HCT116 (cell line): Measurements from ENCODE around the gene TMEM130.

Experiments used
- CTCF ChIP-seq, 3 experiments: fragments of 200-600 bp in 1 of 3; sonication (generic) in 1 of 3; IDR thresholded peaks in 2 of 3; conservative IDR thresholded peaks in 1 of 3; 2 replicates each; pipeline ENCODE4 v1.5.1; 2012 to 2017; ENCODE audit warnings: low read depth in 2 of 3, low read length in 2 of 3, antibody characterized with exemption in 1 of 3, borderline replicate concordance in 1 of 3, control low read depth in 1 of 3, mild to moderate bottlenecking in 1 of 3, mixed read lengths in 1 of 3, mixed run types in 1 of 3, moderate library complexity in 1 of 3; ENCODE audit not compliant: insufficient read depth in 1 of 3
- EZH2 ChIP-seq: fragments of 200-600 bp; sonication (generic); IDR thresholded peaks from 2 replicates; pipeline ENCODE4 v1.6.1; 2017; ENCODE audit warnings: antibody characterized with exemption, mixed run types
- EZH2phosphoT487 ChIP-seq: fragments of 200-600 bp; IDR thresholded peaks from 2 replicates; pipeline ENCODE4 v1.6.1; 2018; ENCODE audit warnings: antibody characterized with exemption, borderline replicate concordance
- MAX ChIP-seq: IDR thresholded peaks from 2 replicates; pipeline ENCODE4 v1.6.1; 2012
- POLR2A ChIP-seq: IDR thresholded peaks from 2 replicates; pipeline ENCODE4 v1.7.0; 2011; ENCODE audit warnings: borderline replicate concordance; ENCODE audit not compliant: insufficient read depth, insufficient read length; ENCODE audit errors: extremely low read depth
- POLR2AphosphoS5 ChIP-seq: IDR thresholded peaks from 2 replicates; pipeline ENCODE4 v1.6.1; 2011; ENCODE audit warnings: mild to moderate bottlenecking, low read depth, low read length, moderate library complexity
- RAD21 ChIP-seq: IDR thresholded peaks from 2 replicates; pipeline ENCODE4 v1.6.1; 2012; ENCODE audit warnings: low read depth, mild to moderate bottlenecking
- SIN3A ChIP-seq: IDR thresholded peaks from 2 replicates; pipeline ENCODE4 v1.6.1; 2012; ENCODE audit warnings: low read depth
- ZBTB33 ChIP-seq: IDR thresholded peaks from 2 replicates; pipeline ENCODE4 v1.6.1; 2011; ENCODE audit warnings: mild to moderate bottlenecking, low read length, moderate library complexity; ENCODE audit not compliant: insufficient replicate concordance; ENCODE audit errors: extremely low read depth

- TF ChIP-seq CTCF (IDR thresholded peaks at IDR 0.05 in 2 of 3, conservative IDR thresholded peaks at IDR 0.05 in 1 of 3; ENCODE audit: borderline replicate concordance in 1 of 3, insufficient read depth in 1 of 3, low read depth in 2 of 3, low read length in 2 of 3) (no peak), SIN3A (no peak), EZH2phosphoT487 (no peak), POLR2AphosphoS5 (no peak), EZH2 (no peak), POLR2A (no peak), MAX (no peak), ZBTB33 (no peak), RAD21 (no peak)
Measured at GRCh38 chr7:98830972-98831548, 38.8 kb downstream of the TMEM130 start.
